ENCODE measurements around the gene CNIH4.
"Not testable (repeated sequence)": the region's sequence is repeated elsewhere in the genome, so short reads cannot be mapped to it uniquely, and the experiment has no call there.

GRCh38 chr1:224349716-224350115 is 7.0 kb upstream of the CNIH4 start:
- not testable (repeated sequence) for TF ChIP-seq EP300 (conservative IDR thresholded peaks at IDR 0.05; ENCODE audit: poor library complexity, severe bottlenecking); RAD21 (conservative IDR thresholded peaks at IDR 0.05)
